Large intestine (tissue), 3 donors: ENCODE measurements around the gene INPP4B. TPM values are rescaled to one million over a fixed set of nuclear protein-coding genes. Genes with fewer than 3 reads are reported as not detected.
A peak's percentile ranks its signal among the peaks of the same experiment; 100 is the strongest.

ENCODE experiments used
- DNase-seq, 2 donors: peaks; one replicate each; pipeline versions ENCODE4 v3.0.0 to v3.0.0-alpha.2; 2013
- H3K27ac ChIP-seq: one replicate; pipeline ENCODE4 v1.5.1; 2013; ENCODE audit warnings: low read length
- H3K27me3 ChIP-seq: 2 replicates; pipeline ENCODE4 v1.6.1; 2013; ENCODE audit warnings: low read length; ENCODE audit not compliant: control insufficient read depth, insufficient read depth
- H3K36me3 ChIP-seq: 2 replicates; pipeline ENCODE4 v1.6.1; 2013; ENCODE audit warnings: low read length; ENCODE audit not compliant: control insufficient read depth, insufficient read depth
- H3K4me1 ChIP-seq: one replicate; pipeline ENCODE4 v1.6.1; 2013; ENCODE audit warnings: low read length; ENCODE audit not compliant: control insufficient read depth, insufficient read depth
- H3K4me3 ChIP-seq: one replicate; pipeline ENCODE4 v1.5.1; 2013; ENCODE audit warnings: low read length
- H3K9me3 ChIP-seq: one replicate; pipeline ENCODE4 v1.6.1; 2013; ENCODE audit warnings: mild to moderate bottlenecking, low read depth, low read length, moderate library complexity; ENCODE audit not compliant: control insufficient read depth
- WGBS: methylation state at CpG from one replicate; pipeline ENCODE4 v1.1.5; 2013; ENCODE audit warnings: low lambda C conversion rate; ENCODE audit not compliant: insufficient coverage; 5-methylcytosine and 5-hydroxymethylcytosine counted together
- polyA plus RNA-seq: library from polyadenylated mRNA; unstranded; fragments of 120-200 nt; gene quantifications from one replicate; pipeline ENCODE4 v1.2.1, GENCODE V29; 2013

Gene INPP4B
- polyA plus RNA-seq, 1 donor: 6.6 TPM

GRCh38 chr4:142858965-142859364 is 12.9 kb upstream of the INPP4B start:
- Histone ChIP-seq H3K9me3 (no peaks in the 10 kb centered on the region), H3K36me3 (no peaks in the 10 kb centered on the region), H3K27me3 (no peaks in the 10 kb centered on the region), H3K4me1 (no peaks in the 10 kb centered on the region), H3K4me3 (no peak overlapping the region), H3K27ac (no peak overlapping the region)
- DNase-seq: no peak

GRCh38 chr4:142858446-142858845 is 12.3 kb upstream of the INPP4B start:
- H3K4me1 ChIP-seq: no peaks in the 10 kb centered on the region
- no peaks in the 10 kb centered on the region for H3K9me3 ChIP-seq
- H3K27me3 ChIP-seq: no peaks in the 10 kb centered on the region
- H3K4me3 ChIP-seq: no peak overlapping the region
- H3K36me3 ChIP-seq: no peaks in the 10 kb centered on the region
- no peak overlapping the region for H3K27ac ChIP-seq
- no peak for DNase-seq
- no CpG with 5 or more reads among the region's 3 CpGs for WGBS

- H3K36me3 ChIP-seq: no peaks in the 10 kb centered on the region
- H3K4me3 ChIP-seq: no peak overlapping the region
- H3K4me1 ChIP-seq: no peaks in the 10 kb centered on the region
- no peaks in the 10 kb centered on the region for H3K9me3 ChIP-seq
- DNase-seq: no peak
- no peak overlapping the region for H3K27ac ChIP-seq
- 100% methylated on average over 1 of the region's 2 CpGs for WGBS
- no peaks in the 10 kb centered on the region for H3K27me3 ChIP-seq
Observed at GRCh38 chr4:142856576-142856975, 10.5 kb upstream of the INPP4B start.

GRCh38 chr4:142850478-142850877 is 4.4 kb upstream of the INPP4B start:
- Histone ChIP-seq H3K4me3 (no peak overlapping the region), H3K9me3 (peaks cover 7% of the 10 kb centered on the region), H3K27me3 (peaks cover 15% of the 10 kb centered on the region), H3K27ac (no peak overlapping the region), H3K4me1 (peaks cover 5% of the 10 kb centered on the region), H3K36me3 (no peaks in the 10 kb centered on the region)
- DNase-seq: no peak
- no CpG with 5 or more reads among the region's 4 CpGs for WGBS

GRCh38 chr4:142846729-142847596 is 862 bp upstream of the INPP4B start:
- H3K36me3 ChIP-seq: no peaks in the 10 kb centered on the region
- H3K4me1 ChIP-seq: peaks cover 5% of the 10 kb centered on the region
- H3K4me3 ChIP-seq: peak overlapping the region; percentile 68
- H3K27me3 ChIP-seq: peaks cover 20% of the 10 kb centered on the region
- DNase-seq: peak; percentile 38 to 69
- peaks cover 7% of the 10 kb centered on the region for H3K9me3 ChIP-seq
- H3K27ac ChIP-seq: no peak overlapping the region
- WGBS: no CpG with 5 or more reads among the region's 50 CpGs

- peak overlapping the region; percentile 68 for H3K4me3 ChIP-seq
Observed at GRCh38 chr4:142845293-142846107, 601 bp downstream of the INPP4B start.

DNA sequence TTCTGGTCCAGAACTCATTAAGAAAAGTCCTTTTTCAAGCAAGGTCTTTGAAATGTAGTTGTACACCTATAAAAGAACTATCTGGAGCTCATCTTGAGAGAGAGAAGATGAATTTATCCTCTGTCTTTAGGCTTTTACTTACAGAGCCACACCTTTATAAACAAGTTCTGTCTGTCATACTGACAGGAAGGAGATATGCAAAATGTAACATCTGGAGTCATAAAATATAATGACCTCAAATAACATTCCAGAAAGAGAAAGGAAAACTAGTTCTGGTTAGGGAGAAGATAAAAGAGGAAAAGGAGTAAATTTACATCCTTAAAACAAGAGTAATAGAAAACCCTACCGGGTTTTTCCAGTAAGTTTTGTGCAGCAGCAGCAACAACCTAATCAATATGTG is 1.3 kb downstream of the INPP4B start:
- peaks cover 20% of the 10 kb centered on the region for H3K27me3 ChIP-seq
- no peak overlapping the region for H3K4me3 ChIP-seq
- peaks cover 7% of the 10 kb centered on the region for H3K9me3 ChIP-seq
- peak in 1 of 2 donors; percentile 35 for DNase-seq
- no peak overlapping the region for H3K27ac ChIP-seq
- H3K36me3 ChIP-seq: no peaks in the 10 kb centered on the region
- 80% methylated on average over 1 of the region's 1 CpG for WGBS
- H3K4me1 ChIP-seq: peaks cover 5% of the 10 kb centered on the region

More at GRCh38 chr4:142845293-142846107, 601 bp downstream of the INPP4B start:
- peaks cover 7% of the 10 kb centered on the region for H3K9me3 ChIP-seq
- H3K4me1 ChIP-seq: peaks cover 5% of the 10 kb centered on the region
- H3K36me3 ChIP-seq: no peaks in the 10 kb centered on the region
- DNase-seq: peak in 1 of 2 donors; percentile 51
- no peak overlapping the region for H3K27ac ChIP-seq
- no CpG with 5 or more reads among the region's 43 CpGs for WGBS
- peaks cover 20% of the 10 kb centered on the region for H3K27me3 ChIP-seq

DNA sequence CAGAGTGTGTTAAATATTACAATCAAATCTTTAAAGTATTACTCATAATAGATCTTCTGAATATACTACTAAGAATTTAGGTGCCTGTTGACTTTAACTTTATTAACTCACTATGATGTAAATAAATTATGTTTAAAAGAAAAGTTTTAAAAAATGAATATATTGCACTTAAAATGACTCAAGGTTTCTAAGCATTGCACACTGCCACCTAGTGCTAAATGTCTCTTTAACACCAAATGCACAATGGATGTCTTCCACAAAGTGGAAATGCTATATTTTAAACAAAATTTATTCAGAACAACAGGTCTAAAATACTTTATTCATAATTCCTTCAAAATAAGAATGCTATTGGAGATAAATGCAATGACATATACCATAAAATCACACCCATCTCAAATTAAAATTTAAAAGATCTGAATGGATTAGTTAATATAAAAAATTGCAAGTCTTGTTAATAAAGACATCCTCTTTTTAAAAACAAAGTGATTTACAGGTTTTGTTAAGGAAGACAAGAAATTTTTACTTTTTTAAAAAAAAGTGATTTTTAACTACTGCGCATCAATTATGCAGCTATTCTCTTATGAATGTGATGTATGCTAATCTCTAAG is 5.5 kb downstream of the INPP4B start:
- H3K27me3 ChIP-seq: peaks cover 7% of the 10 kb centered on the region
- no peak overlapping the region for H3K27ac ChIP-seq
- no peaks in the 10 kb centered on the region for H3K36me3 ChIP-seq
- peaks cover 2% of the 10 kb centered on the region for H3K9me3 ChIP-seq
- H3K4me1 ChIP-seq: no peaks in the 10 kb centered on the region
- H3K4me3 ChIP-seq: no peak overlapping the region
- no peak for DNase-seq
- no CpG with 5 or more reads among the region's 1 CpG for WGBS

GRCh38 chr4:142838778-142839177 is 7.3 kb downstream of the INPP4B start:
- no peak for DNase-seq
- Histone ChIP-seq H3K27ac (no peak overlapping the region), H3K9me3 (no peaks in the 10 kb centered on the region), H3K4me1 (no peaks in the 10 kb centered on the region), H3K4me3 (no peak overlapping the region), H3K36me3 (no peaks in the 10 kb centered on the region), H3K27me3 (no peaks in the 10 kb centered on the region)
- no CpG with 5 or more reads among the region's 1 CpG for WGBS

DNA sequence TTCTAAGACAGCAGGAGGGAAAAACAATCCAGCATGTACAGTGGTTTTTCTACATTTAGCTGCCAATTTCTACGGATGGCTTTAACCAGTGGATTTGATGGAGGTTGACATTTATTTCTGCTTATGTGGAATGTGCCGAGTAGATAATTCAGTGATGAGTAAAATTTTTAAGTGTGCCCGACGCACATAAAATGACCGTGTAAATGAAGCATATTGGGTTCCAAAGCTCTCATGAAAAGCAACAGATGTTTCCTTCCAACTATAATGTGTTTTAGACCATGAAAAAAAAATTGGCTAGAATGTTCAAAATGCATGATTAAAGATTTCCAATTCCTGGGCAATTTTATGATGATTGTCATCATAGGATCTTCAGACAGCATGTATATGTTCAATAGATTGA is 14.1 kb downstream of the INPP4B start:
- Histone ChIP-seq H3K36me3 (no peaks in the 10 kb centered on the region), H3K27me3 (no peaks in the 10 kb centered on the region), H3K27ac (no peak overlapping the region), H3K9me3 (no peaks in the 10 kb centered on the region), H3K4me3 (no peak overlapping the region), H3K4me1 (no peaks in the 10 kb centered on the region)
- no peak for DNase-seq
- 87% methylated on average over 3 of the region's 5 CpGs for WGBS
